GM12891 (cell line): ENCODE measurements around the gene FAM209B.

ENCODE experiments used
- POLR2A ChIP-seq: IDR thresholded peaks from 2 replicates; pipeline ENCODE4 v1.6.1; 2011; ENCODE audit warnings: low read depth, low read length, control low read depth
- POLR2AphosphoS5 ChIP-seq: IDR thresholded peaks from 2 replicates; pipeline ENCODE4 v1.6.1; 2011; ENCODE audit warnings: low read depth, low read length, control low read depth
- POU2F2 ChIP-seq: IDR thresholded peaks from 2 replicates; pipeline ENCODE4 v1.6.1; 2011; ENCODE audit warnings: low read depth, mild to moderate bottlenecking, control low read depth, low read length, moderate library complexity
- SPI1 ChIP-seq: IDR thresholded peaks from 2 replicates; pipeline ENCODE4 v1.6.1; 2011; ENCODE audit warnings: low read depth, low read length, control low read depth
- TAF1 ChIP-seq: IDR thresholded peaks from 2 replicates; pipeline ENCODE4 v1.6.1; 2011; ENCODE audit warnings: low read depth, low read length, control low read depth

DNA sequence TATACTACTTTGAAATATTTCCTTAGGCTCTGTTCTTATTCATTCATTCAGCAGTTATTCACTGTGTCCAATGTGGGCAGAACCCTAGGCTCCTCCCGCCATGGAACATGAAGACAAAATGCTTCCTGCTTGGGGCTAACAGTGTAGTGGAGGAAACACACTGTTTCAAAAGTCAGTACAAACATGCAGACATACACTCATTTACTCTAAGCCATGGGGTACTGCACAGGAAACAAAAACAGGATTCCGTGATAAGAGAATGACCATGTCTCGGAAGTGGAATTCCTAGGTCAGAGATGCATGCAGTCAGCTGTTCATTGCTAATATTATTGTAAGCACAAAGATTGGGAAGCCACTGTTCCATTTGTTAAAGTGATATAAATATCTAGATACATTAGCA, 26.9 kb upstream of the FAM209B start:
- TF ChIP-seq POLR2A, result no peak
- TF ChIP-seq POLR2AphosphoS5, result no peak
- TF ChIP-seq SPI1, result no peak
- TF ChIP-seq TAF1, result no peak
- TF ChIP-seq POU2F2, result no peak
